GM21526 (cell line): ENCODE results near the gene TTC16.
"Not testable (repeated sequence)": the region's sequence is repeated elsewhere in the genome, so short reads cannot be mapped to it uniquely, and the experiment has no call there.

Source experiments
- ATAC-seq: cut with Tn5 transposase; IDR thresholded peaks from one replicate; pipeline ENCODE4 v1.9.1; 2021; ENCODE audit warnings: moderate library complexity; ENCODE audit not compliant: unreplicated experiment, low FRiP score

Gene TTC16

DNA sequence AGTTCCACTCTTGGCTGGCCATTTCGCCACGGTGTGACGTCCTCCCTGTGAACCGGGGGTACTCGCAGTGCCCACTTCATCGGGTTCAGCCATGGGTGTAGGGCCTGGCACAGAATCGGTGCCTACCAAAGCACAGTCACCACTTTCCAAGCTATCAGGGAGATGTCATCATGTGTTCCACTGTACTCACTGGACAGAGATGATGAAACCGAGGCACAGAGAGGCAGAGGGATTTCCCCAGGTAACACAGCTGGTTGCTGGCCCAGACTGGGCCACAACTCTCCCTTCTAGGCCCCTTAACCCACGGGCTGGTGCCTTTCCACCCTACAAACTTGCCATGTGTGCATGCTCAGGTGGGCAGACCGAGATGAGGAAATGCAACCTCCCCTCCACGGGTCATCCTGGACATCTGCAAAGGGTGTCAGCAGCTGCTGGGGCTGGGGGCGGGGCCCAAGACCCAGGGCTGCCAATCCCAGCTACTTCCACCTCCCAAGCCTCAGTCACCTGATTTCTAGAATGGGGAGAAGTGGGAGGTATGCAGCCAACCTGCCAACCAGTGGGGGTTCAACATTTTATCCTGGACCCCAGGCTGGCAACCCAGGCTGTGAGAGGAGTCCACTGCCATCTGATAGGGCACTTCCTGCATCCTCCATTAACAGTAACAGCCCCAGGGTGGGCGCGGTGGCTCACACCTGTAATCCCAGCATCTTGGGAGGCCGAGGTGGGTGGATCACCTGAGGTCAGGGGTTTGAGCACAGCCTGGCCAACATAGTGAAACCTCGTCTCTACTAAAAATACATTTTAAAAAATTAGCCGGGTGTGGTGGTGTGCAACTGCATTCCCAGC, 63.5 kb downstream of the TTC16 start:
- ATAC-seq = no peak

DNA sequence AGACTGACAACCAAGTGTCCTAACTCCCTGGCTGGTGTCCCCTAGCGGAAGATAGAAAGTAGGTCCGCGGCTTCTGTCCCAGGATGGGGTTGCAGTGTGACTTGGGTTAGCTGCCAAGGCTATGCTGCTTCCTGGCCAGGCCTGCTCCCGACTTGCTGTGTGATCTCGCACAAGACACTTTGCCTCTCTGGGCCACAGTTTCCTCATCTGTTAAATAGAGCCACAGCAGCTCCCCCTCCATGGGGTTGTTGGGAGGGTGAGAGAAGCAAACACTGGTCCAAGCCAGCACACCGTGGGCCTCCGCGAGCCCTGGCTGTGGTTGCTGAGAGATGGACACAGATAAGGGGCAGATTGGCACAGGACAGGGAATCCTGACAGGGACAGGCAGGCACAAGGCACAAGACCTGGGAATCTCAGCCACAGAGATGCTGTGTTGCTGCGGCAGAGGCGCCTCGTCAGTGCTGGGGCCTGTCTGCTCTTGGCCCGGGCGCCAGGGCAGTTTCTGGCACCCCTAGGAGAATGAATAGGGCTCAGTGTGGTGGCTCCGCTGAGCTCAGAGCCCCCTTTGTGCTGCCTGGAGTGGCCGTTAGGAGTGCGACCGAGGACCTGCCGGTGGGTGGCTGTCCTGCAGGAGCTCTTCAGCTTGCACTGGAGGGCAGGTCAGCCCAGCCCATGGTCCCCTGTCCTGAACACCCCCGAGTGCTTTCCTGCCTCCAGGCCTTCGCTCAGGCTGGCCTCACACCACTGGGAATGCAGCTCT, 64.4 kb downstream of the TTC16 start:
- no peak for ATAC-seq

DNA sequence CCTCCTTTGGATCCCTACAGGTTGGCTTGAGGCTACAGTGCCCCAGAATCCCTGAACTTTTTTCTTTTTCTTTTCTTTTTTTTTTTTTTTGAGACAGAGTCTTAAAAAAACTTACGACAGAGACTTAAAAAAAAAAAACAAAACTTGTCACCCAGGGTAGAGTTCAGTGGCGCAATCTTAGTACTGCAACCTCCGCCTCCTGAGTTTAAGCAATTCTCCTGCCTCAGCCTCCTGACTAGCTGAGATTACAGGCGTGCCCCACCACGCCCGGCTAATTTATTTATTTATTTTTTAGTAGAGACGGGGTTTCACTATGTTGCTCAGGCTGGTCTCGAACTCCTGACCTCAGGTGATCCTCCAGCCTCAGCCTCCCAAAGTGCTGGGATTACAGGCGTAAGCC, 65.0 kb downstream of the TTC16 start:
- ATAC-seq = not testable (repeated sequence)
